Activated naive CD8-positive, alpha-beta T cell (primary cell): ENCODE data around the gene DBN1.
A peak's percentile ranks its signal among the peaks of the same experiment; 100 is the strongest.

Source experiments
- H3K27ac Mint-ChIP-seq: one replicate; pipeline ENCODE4 v1.8.0; 2021; ENCODE audit warnings: mixed read lengths
- H3K27me3 Mint-ChIP-seq: one replicate; pipeline ENCODE4 v1.8.0; 2021; ENCODE audit warnings: mixed read lengths
- H3K36me3 Mint-ChIP-seq: one replicate; pipeline ENCODE4 v1.8.0; 2021; ENCODE audit warnings: mixed read lengths
- H3K4me1 Mint-ChIP-seq: one replicate; pipeline ENCODE4 v1.8.0; 2021; ENCODE audit warnings: low read depth, mixed read lengths
- H3K4me3 Mint-ChIP-seq: one replicate; pipeline ENCODE4 v1.8.0; 2021; ENCODE audit warnings: mild to moderate bottlenecking, mixed read lengths
- H3K9me3 Mint-ChIP-seq: one replicate; pipeline ENCODE4 v1.8.0; 2021; ENCODE audit warnings: low read depth, mixed read lengths

DBN1 gene

GRCh38 chr5:177459819-177460628 lies 13.4 kb downstream of the DBN1 start:
- no peaks in the 10 kb centered on the region for H3K9me3 Mint-ChIP-seq
- peaks cover 14% of the 10 kb centered on the region for H3K4me1 Mint-ChIP-seq
- no peaks in the 10 kb centered on the region for H3K27me3 Mint-ChIP-seq
- H3K36me3 Mint-ChIP-seq, result peaks cover 2% of the 10 kb centered on the region
- no peak overlapping the region for H3K4me3 Mint-ChIP-seq
- H3K27ac Mint-ChIP-seq, result no peak overlapping the region

GRCh38 chr5:177459357-177459756 lies 14.1 kb downstream of the DBN1 start:
- H3K9me3 Mint-ChIP-seq, result no peaks in the 10 kb centered on the region
- no peak overlapping the region for H3K27ac Mint-ChIP-seq
- H3K36me3 Mint-ChIP-seq, result peaks cover 2% of the 10 kb centered on the region
- no peaks in the 10 kb centered on the region for H3K27me3 Mint-ChIP-seq
- no peak overlapping the region for H3K4me3 Mint-ChIP-seq
- peaks cover 14% of the 10 kb centered on the region for H3K4me1 Mint-ChIP-seq

- Mint-ChIP-seq H3K4me1 (peaks cover 14% of the 10 kb centered on the region), H3K27ac (no peak overlapping the region), H3K4me3 (no peak overlapping the region), H3K9me3 (no peaks in the 10 kb centered on the region), H3K27me3 (no peaks in the 10 kb centered on the region), H3K36me3 (peaks cover 2% of the 10 kb centered on the region)
These were observed 14.5 kb downstream of the DBN1 start for GRCh38 chr5:177458912-177459350.

- Mint-ChIP-seq H3K4me3 (no peak overlapping the region), H3K36me3 (peaks cover 2% of the 10 kb centered on the region), H3K4me1 (peaks cover 20% of the 10 kb centered on the region), H3K27me3 (no peaks in the 10 kb centered on the region), H3K27ac (no peak overlapping the region), H3K9me3 (no peaks in the 10 kb centered on the region)
These were observed 15.4 kb downstream of the DBN1 start for GRCh38 chr5:177457852-177458681.

- H3K27me3 Mint-ChIP-seq, result no peaks in the 10 kb centered on the region
- H3K36me3 Mint-ChIP-seq, result peaks cover 2% of the 10 kb centered on the region
- peak overlapping the region; percentile 41 for H3K27ac Mint-ChIP-seq
- H3K9me3 Mint-ChIP-seq, result no peaks in the 10 kb centered on the region
- peak overlapping the region; percentile 74 for H3K4me3 Mint-ChIP-seq
- H3K4me1 Mint-ChIP-seq, result peaks cover 20% of the 10 kb centered on the region
These were observed 16.2 kb downstream of the DBN1 start for GRCh38 chr5:177456976-177457851.

- peaks cover 2% of the 10 kb centered on the region for H3K36me3 Mint-ChIP-seq
- H3K4me3 Mint-ChIP-seq, result peak overlapping the region; percentile 86
- peaks cover 23% of the 10 kb centered on the region for H3K4me1 Mint-ChIP-seq
- no peak overlapping the region for H3K27ac Mint-ChIP-seq
- no peaks in the 10 kb centered on the region for H3K9me3 Mint-ChIP-seq
- no peaks in the 10 kb centered on the region for H3K27me3 Mint-ChIP-seq
These were observed 16.9 kb downstream of the DBN1 start for GRCh38 chr5:177456591-177456964.

- Mint-ChIP-seq H3K9me3 (no peaks in the 10 kb centered on the region), H3K4me1 (peaks cover 23% of the 10 kb centered on the region)
These were observed 17.5 kb downstream of the DBN1 start for GRCh38 chr5:177455661-177456590.

GRCh38 chr5:177455036-177455660 lies 18.3 kb downstream of the DBN1 start:
- H3K4me3 Mint-ChIP-seq, result peak overlapping the region; percentile 86
- no peaks in the 10 kb centered on the region for H3K27me3 Mint-ChIP-seq
- no peaks in the 10 kb centered on the region for H3K9me3 Mint-ChIP-seq
- no peak overlapping the region for H3K27ac Mint-ChIP-seq
- peaks cover 2% of the 10 kb centered on the region for H3K36me3 Mint-ChIP-seq
- H3K4me1 Mint-ChIP-seq, result peaks cover 25% of the 10 kb centered on the region

More at GRCh38 chr5:177455661-177456590, 17.5 kb downstream of the DBN1 start:
- Mint-ChIP-seq H3K36me3 (peaks cover 2% of the 10 kb centered on the region), H3K27ac (peak overlapping the region; percentile 79), H3K27me3 (no peaks in the 10 kb centered on the region), H3K4me3 (peak overlapping the region; percentile 86)

- Mint-ChIP-seq H3K27ac (no peak overlapping the region), H3K4me3 (peak overlapping the region; percentile 86), H3K27me3 (no peaks in the 10 kb centered on the region), H3K4me1 (peaks cover 25% of the 10 kb centered on the region), H3K36me3 (peaks cover 2% of the 10 kb centered on the region), H3K9me3 (no peaks in the 10 kb centered on the region)
These were observed 18.9 kb downstream of the DBN1 start for GRCh38 chr5:177454397-177455035.

- Mint-ChIP-seq H3K9me3 (no peaks in the 10 kb centered on the region), H3K4me3 (peak overlapping the region; percentile 86), H3K36me3 (peaks cover 2% of the 10 kb centered on the region), H3K27ac (peak overlapping the region; percentile 73), H3K27me3 (no peaks in the 10 kb centered on the region), H3K4me1 (peaks cover 25% of the 10 kb centered on the region)
These were observed 19.5 kb downstream of the DBN1 start for GRCh38 chr5:177453852-177454396.

- H3K4me1 Mint-ChIP-seq, result peaks cover 33% of the 10 kb centered on the region
- peak overlapping the region; percentile 42 for H3K4me3 Mint-ChIP-seq
- no peaks in the 10 kb centered on the region for H3K27me3 Mint-ChIP-seq
These were observed 20.5 kb downstream of the DBN1 start for GRCh38 chr5:177452688-177453638.

More at GRCh38 chr5:177452688-177453638, 20.5 kb downstream of the DBN1 start:
- Mint-ChIP-seq H3K9me3 (no peaks in the 10 kb centered on the region), H3K27ac (peak overlapping the region; percentile 54), H3K36me3 (peaks cover 2% of the 10 kb centered on the region)
